HCT116 (cell line): ENCODE measurements around the gene XYLT1. TPM values are rescaled to one million over a fixed set of nuclear protein-coding genes. Genes with fewer than 3 reads are reported as not detected.

ENCODE experiments used
- ATAC-seq: fragments of 200-7000 bp; cut with Tn5 transposase; 2 replicates; pipeline ENCODE4 v1.9.1; 2020; ENCODE audit warnings: mild to moderate bottlenecking, moderate library complexity
- BruUV-seq: library from RNA; stranded (reverse); fragments of 400-500 nt; replicated peaks from 2 replicates; lab custom pipeline; 2021; lab: Mats Ljungman, UMichigan
- CTCF ChIA-PET: fragments of 300-600 bp; sonication (Branson Sonifier 250); formaldehyde crosslinking; loops from one replicate; lab custom pipeline; 2021; ENCODE audit warnings: antibody characterized with exemption; lab: Charles Lee
- POLR2A ChIA-PET: fragments of 300-600, 350-600 bp; sonication (Branson Sonifier 250); formaldehyde crosslinking; loops from one replicate; lab custom pipeline; 2021; ENCODE audit warnings: antibody characterized with exemption; lab: Charles Lee
- RAD21 ChIA-PET, 2 experiments: fragments of 300-600 bp; sonication (Branson Sonifier 250); formaldehyde crosslinking; loops; one replicate each; lab custom pipeline; 2023; ENCODE audit warnings: low total read pairs in 2 of 2; ENCODE audit not compliant: uncharacterized antibody in 2 of 2, unreplicated experiment in 2 of 2, low non-redundant PET in 1 of 2; lab: Charles Lee
- DNase-seq: peaks from one replicate; pipeline ENCODE4 v3.0.0-alpha.2; 2010; ENCODE audit warnings: low read depth, low spot score
- H2AFZ ChIP-seq: fragments of 200-600 bp; shearing (Covaris generic), sonication (generic); 2 replicates; pipeline ENCODE4 v1.6.1; 2017; ENCODE audit warnings: low read depth, mixed run types, mixed read lengths, antibody characterized with exemption, low read length; ENCODE audit not compliant: poor library complexity, severe bottlenecking
- H3K27ac ChIP-seq: 2 replicates; pipeline ENCODE4 v1.5.1; 2012; ENCODE audit warnings: low read depth, low read length
- H3K27me3 ChIP-seq: fragments of 200-600 bp; sonication (generic); 2 replicates; pipeline ENCODE4 v1.6.1; 2016; ENCODE audit warnings: mixed run types, low read length, mixed read lengths; ENCODE audit not compliant: insufficient read depth
- H3K36me3 ChIP-seq, 2 experiments: fragments of 200-500 bp in 1 of 2; fragments of 200-600 bp in 1 of 2; sonication (Bioruptor generic) in 1 of 2; sonication (generic) in 1 of 2; 2 replicates each; pipeline versions ENCODE4 v1.5.1 to v1.6.1; 2014 to 2016; ENCODE audit warnings: low read length in 2 of 2, inconsistent platforms in 1 of 2, mixed read lengths in 1 of 2, mixed run types in 1 of 2; ENCODE audit not compliant: insufficient read depth in 2 of 2, control insufficient read depth in 1 of 2
- H3K4me1 ChIP-seq, 2 experiments: fragments of 200-600 bp in 1 of 2; sonication (generic) in 1 of 2; 2 replicates each; pipeline versions ENCODE4 v1.5.1 to v1.6.1; 2012 to 2017; ENCODE audit warnings: low read length in 2 of 2, inconsistent platforms in 1 of 2, mild to moderate bottlenecking in 1 of 2, mixed read lengths in 1 of 2, mixed run types in 1 of 2, moderate library complexity in 1 of 2; ENCODE audit not compliant: insufficient read depth in 2 of 2, control insufficient read depth in 1 of 2
- H3K4me2 ChIP-seq: fragments of 200-600 bp; sonication (generic); 2 replicates; pipeline ENCODE4 v1.6.1; 2017; ENCODE audit warnings: mixed run types, low read length, mixed read lengths
- H3K4me3 ChIP-seq, 2 experiments: fragments of 200-600 bp in 1 of 2; sonication (generic) in 1 of 2; replicated peaks in 1 of 2; 2 replicates each; pipeline ENCODE4 v1.5.1; 2011 to 2016; ENCODE audit warnings: low read length in 2 of 2, control low read depth in 1 of 2, low read depth in 1 of 2, mild to moderate bottlenecking in 1 of 2, mixed read lengths in 1 of 2, mixed run types in 1 of 2
- H3K79me2 ChIP-seq: fragments of 200-600 bp; sonication (generic); 2 replicates; pipeline ENCODE4 v1.6.1; 2017; ENCODE audit warnings: mild to moderate bottlenecking, mixed run types, low read length, moderate library complexity, mixed read lengths; ENCODE audit not compliant: insufficient read depth
- H3K9ac ChIP-seq: fragments of 200-600 bp; sonication (generic); 2 replicates; pipeline ENCODE4 v1.6.1; 2016; ENCODE audit warnings: low read length, mixed read lengths
- H3K9me2 ChIP-seq: fragments of 200-600 bp; sonication (generic), shearing (Covaris generic); 2 replicates; pipeline ENCODE4 v1.6.1; 2017; ENCODE audit warnings: mixed run types, mild to moderate bottlenecking, moderate library complexity; ENCODE audit not compliant: insufficient read depth
- H3K9me3 ChIP-seq, 2 experiments: fragments of 200-500 bp in 1 of 2; fragments of 200-600 bp in 1 of 2; sonication (Bioruptor generic) in 1 of 2; sonication (generic) in 1 of 2; 2 replicates each; pipeline ENCODE4 v1.6.1; 2014 to 2017; ENCODE audit warnings: low read length in 2 of 2, mixed read lengths in 2 of 2, inconsistent platforms in 1 of 2, low read depth in 1 of 2, mild to moderate bottlenecking in 1 of 2, mixed run types in 1 of 2, moderate library complexity in 1 of 2; ENCODE audit not compliant: control insufficient read depth in 1 of 2, insufficient read depth in 1 of 2
- H4K20me1 ChIP-seq: fragments of 200-600 bp; sonication (generic), shearing (Covaris generic); 2 replicates; pipeline ENCODE4 v1.6.1; 2017; ENCODE audit warnings: mixed run types, mild to moderate bottlenecking, moderate library complexity; ENCODE audit not compliant: insufficient read depth
- CBX3 ChIP-seq: IDR thresholded peaks from 2 replicates; pipeline ENCODE4 v1.6.1; 2012; ENCODE audit warnings: low read depth
- CTCF ChIP-seq, 3 experiments: fragments of 200-600 bp in 1 of 3; sonication (generic) in 1 of 3; IDR thresholded peaks in 2 of 3; conservative IDR thresholded peaks in 1 of 3; 2 replicates each; pipeline ENCODE4 v1.5.1; 2012 to 2017; ENCODE audit warnings: low read depth in 2 of 3, low read length in 2 of 3, antibody characterized with exemption in 1 of 3, borderline replicate concordance in 1 of 3, control low read depth in 1 of 3, mild to moderate bottlenecking in 1 of 3, mixed read lengths in 1 of 3, mixed run types in 1 of 3, moderate library complexity in 1 of 3; ENCODE audit not compliant: insufficient read depth in 1 of 3
- ELF1 ChIP-seq: IDR thresholded peaks from 2 replicates; pipeline ENCODE4 v1.6.1; 2012; ENCODE audit warnings: low read depth, borderline replicate concordance
- EZH2 ChIP-seq: fragments of 200-600 bp; sonication (generic); IDR thresholded peaks from 2 replicates; pipeline ENCODE4 v1.6.1; 2017; ENCODE audit warnings: antibody characterized with exemption, mixed run types
- POLR2AphosphoS5 ChIP-seq: IDR thresholded peaks from 2 replicates; pipeline ENCODE4 v1.6.1; 2011; ENCODE audit warnings: mild to moderate bottlenecking, low read depth, low read length, moderate library complexity
- SIN3A ChIP-seq: IDR thresholded peaks from 2 replicates; pipeline ENCODE4 v1.6.1; 2012; ENCODE audit warnings: low read depth
- SP1 ChIP-seq: IDR thresholded peaks from 2 replicates; pipeline ENCODE4 v1.6.1; 2012; ENCODE audit warnings: low read depth
- SRF ChIP-seq: IDR thresholded peaks from 2 replicates; pipeline ENCODE4 v1.6.1; 2012; ENCODE audit warnings: low read depth
- TCF7L2 ChIP-seq: IDR thresholded peaks from 2 replicates; pipeline ENCODE4 v1.7.0; 2011; ENCODE audit warnings: borderline replicate concordance, inconsistent platforms; ENCODE audit not compliant: insufficient read depth, insufficient read length; ENCODE audit errors: extremely low read depth
- YY1 ChIP-seq: IDR thresholded peaks from 2 replicates; pipeline ENCODE4 v1.6.1; 2011; ENCODE audit warnings: low read length, low read depth, moderate library complexity, mild to moderate bottlenecking; ENCODE audit not compliant: insufficient replicate concordance; ENCODE audit errors: extremely low read depth
- ZNF274 ChIP-seq: fragments of 200-500 bp; sonication (Bioruptor generic); IDR thresholded peaks from 2 replicates; pipeline ENCODE4 v1.6.1; 2014; ENCODE audit warnings: mild to moderate bottlenecking, low read depth, low read length, inconsistent platforms
- intact Hi-C: fragments of 100-400 bp; cut with micrococcal nuclease; formaldehyde crosslinking; loops from 2 replicates; pipeline ENCODE4 v1.10.0; 2022
- total RNA-seq: library from RNA; stranded (reverse); gene quantifications from one replicate; pipeline ENCODE4 v1.2.1, GENCODE V29; 2021; ENCODE audit not compliant: unreplicated experiment
- TF ChIP-seq, protein P1 (sequence below): IDR thresholded peaks from 2 replicates; pipeline ENCODE4 v1.6.1; 2012

Gene XYLT1
- total RNA-seq, 1 experiment from 2014 or later = 4.5 TPM

GRCh38 chr16:17512636-17513220 is 42.0 kb upstream of the XYLT1 start:
- Histone ChIP-seq H3K4me2 (no peak overlapping the region), H3K9ac (no peak overlapping the region), H4K20me1 (no peaks in the 10 kb centered on the region), H3K4me1 (no peaks in the 10 kb centered on the region), H3K4me3 (no peak overlapping the region), H3K27me3 (peaks cover 50% of the 10 kb centered on the region), H2AFZ (no peak overlapping the region), H3K9me2 (no peaks in the 10 kb centered on the region), H3K9me3 (no peaks in the 10 kb centered on the region), H3K79me2 (no peaks in the 10 kb centered on the region), H3K36me3 (no peaks in the 10 kb centered on the region), H3K27ac (no peak overlapping the region)
- intact Hi-C loops = no loop called here
- BruUV-seq = no TSS peak
- POLR2A ChIA-PET = no interaction called here
- no peak for DNase-seq
- no peak for ATAC-seq
- CTCF ChIA-PET = no interaction called here
- RAD21 ChIA-PET = no interaction called here
- TF ChIP-seq ZNF274 = no peak
- TF ChIP-seq SIN3A = no peak
- TF ChIP-seq SP1 = no peak
- TF ChIP-seq, all 23 proteins: peak for 0

- DNase-seq (no peak), ATAC-seq (no peak)
- ChIA-PET CTCF (no interaction called here), RAD21 (no interaction called here), POLR2A (no interaction called here)
- Histone ChIP-seq H3K27me3 (peaks cover 50% of the 10 kb centered on the region), H3K9ac (no peak overlapping the region), H3K4me3 (no peak overlapping the region), H3K9me3 (no peaks in the 10 kb centered on the region), H3K36me3 (no peaks in the 10 kb centered on the region), H2AFZ (no peak overlapping the region), H3K4me1 (no peaks in the 10 kb centered on the region), H3K4me2 (no peak overlapping the region), H3K9me2 (no peaks in the 10 kb centered on the region), H3K27ac (no peak overlapping the region), H3K79me2 (no peaks in the 10 kb centered on the region), H4K20me1 (no peaks in the 10 kb centered on the region)
- BruUV-seq = no TSS peak
- intact Hi-C loops = no loop called here
- TF ChIP-seq YY1 = no peak
- TF ChIP-seq EZH2 = no peak
- TF ChIP-seq POLR2AphosphoS5 = no peak
- TF ChIP-seq CBX3 = no peak
- no peak for TF ChIP-seq SIN3A
- TF ChIP-seq, protein P1, sequence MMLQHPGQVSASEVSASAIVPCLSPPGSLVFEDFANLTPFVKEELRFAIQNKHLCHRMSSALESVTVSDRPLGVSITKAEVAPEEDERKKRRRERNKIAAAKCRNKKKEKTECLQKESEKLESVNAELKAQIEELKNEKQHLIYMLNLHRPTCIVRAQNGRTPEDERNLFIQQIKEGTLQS = no peak
- no peak for TF ChIP-seq SRF
- TF ChIP-seq TCF7L2 = no peak
- no peak for TF ChIP-seq SP1
- TF ChIP-seq ZNF274 = no peak
- TF ChIP-seq ELF1 = no peak
- TF ChIP-seq CTCF (IDR thresholded peaks at IDR 0.05 in 2 of 3, conservative IDR thresholded peaks at IDR 0.05 in 1 of 3; ENCODE audit: borderline replicate concordance in 1 of 3, insufficient read depth in 1 of 3, low read depth in 2 of 3, low read length in 2 of 3) = no peak
Observed at GRCh38 chr16:17511340-17511739, 40.6 kb upstream of the XYLT1 start.
